SJSA1 (cell line): ENCODE data around the gene CSRP1. TPM values are rescaled to one million over a fixed set of nuclear protein-coding genes. Genes with fewer than 3 reads are reported as not detected.
A peak's percentile ranks its signal among the peaks of the same experiment; 100 is the strongest.
"Not testable (repeated sequence)": the region's sequence is repeated elsewhere in the genome, so short reads cannot be mapped to it uniquely, and the experiment has no call there.

Experiments used
- DNase-seq, 2 experiments: peaks; one replicate each; pipeline ENCODE4 v3.0.0-alpha.2; 2015 to 2020; ENCODE audit warnings: low spot score in 2 of 2, low read depth in 1 of 2
- H3K27ac ChIP-seq: fragments of 250-450 bp; sonication (Bioruptor Pico); 2 replicates; pipeline ENCODE4 v1.5.1; 2020; ENCODE audit warnings: mild to moderate bottlenecking, moderate library complexity
- H3K27me3 ChIP-seq: fragments of 250-450 bp; sonication (Bioruptor Pico); replicated peaks from 2 replicates; pipeline ENCODE4 v1.5.1; 2020; ENCODE audit warnings: mild to moderate bottlenecking, moderate library complexity
- H3K36me3 ChIP-seq: fragments of 250-450 bp; sonication (Bioruptor Pico); 2 replicates; pipeline ENCODE4 v1.5.1; 2020; ENCODE audit warnings: mild to moderate bottlenecking
- H3K4me1 ChIP-seq: fragments of 250-450 bp; sonication (Bioruptor Pico); replicated peaks from 2 replicates; pipeline ENCODE4 v1.6.1; 2021; ENCODE audit warnings: mild to moderate bottlenecking
- H3K4me3 ChIP-seq: fragments of 250-450 bp; sonication (Bioruptor Pico); 2 replicates; pipeline ENCODE4 v1.5.1; 2020; ENCODE audit warnings: mild to moderate bottlenecking
- H3K9me3 ChIP-seq: fragments of 250-450 bp; sonication (Bioruptor Pico); replicated peaks from 2 replicates; pipeline ENCODE4 v1.5.1; 2020; ENCODE audit warnings: mild to moderate bottlenecking
- total RNA-seq: library from RNA; depleted of rRNA; stranded (reverse); fragments of >200 nt; shearing (Covaris generic); gene quantifications from 2 replicates; pipeline ENCODE4 v1.2.3, GENCODE V29; 2014

The CSRP1 gene
- total RNA-seq, 1 experiment from 2014 or later, result 1,377 TPM

GRCh38 chr1:201501812-201502510 lies 5.0 kb downstream of the CSRP1 start:
- Histone ChIP-seq H3K9me3 (no peaks in the 10 kb centered on the region), H3K27me3 (no peaks in the 10 kb centered on the region), H3K4me3 (no peak overlapping the region), H3K27ac (peak overlapping the region; percentile 89; the same call in 1 of the 2 replicates), H3K4me1 (peaks cover 64% of the 10 kb centered on the region), H3K36me3 (peaks cover 80% of the 10 kb centered on the region)
- no peak for DNase-seq

GRCh38 chr1:201501144-201501543 lies 5.8 kb downstream of the CSRP1 start:
- Histone ChIP-seq H3K27me3 (no peaks in the 10 kb centered on the region), H3K36me3 (peaks cover 84% of the 10 kb centered on the region), H3K9me3 (no peaks in the 10 kb centered on the region), H3K27ac (no peak overlapping the region), H3K4me1 (peaks cover 63% of the 10 kb centered on the region), H3K4me3 (no peak overlapping the region)
- DNase-seq, result no peak

- Histone ChIP-seq H3K4me3 (no peak overlapping the region), H3K27ac (0 out of 2 replicates have a peak overlapping the region, but pooled peaks have one; percentile 10), H3K36me3 (peaks cover 86% of the 10 kb centered on the region), H3K9me3 (no peaks in the 10 kb centered on the region), H3K27me3 (no peaks in the 10 kb centered on the region), H3K4me1 (peaks cover 61% of the 10 kb centered on the region)
- no peak for DNase-seq
These were observed 6.2 kb downstream of the CSRP1 start for GRCh38 chr1:201500670-201501120.

GRCh38 chr1:201499795-201500669 lies 6.9 kb downstream of the CSRP1 start:
- no peaks in the 10 kb centered on the region for H3K27me3 ChIP-seq
- H3K9me3 ChIP-seq, result no peaks in the 10 kb centered on the region
- no peak for DNase-seq
- H3K36me3 ChIP-seq, result peaks cover 88% of the 10 kb centered on the region
- no peak overlapping the region for H3K4me3 ChIP-seq
- H3K27ac ChIP-seq, result 0 out of 2 replicates have a peak overlapping the region, but pooled peaks have one; percentile 10
- peaks cover 54% of the 10 kb centered on the region for H3K4me1 ChIP-seq

GRCh38 chr1:201499191-201499590 lies 7.7 kb downstream of the CSRP1 start:
- no peak overlapping the region for H3K4me3 ChIP-seq

GRCh38 chr1:201498621-201499020 lies 8.3 kb downstream of the CSRP1 start:
- peaks cover 40% of the 10 kb centered on the region for H3K4me1 ChIP-seq
- H3K4me3 ChIP-seq, result no peak overlapping the region
- H3K27me3 ChIP-seq, result no peaks in the 10 kb centered on the region
- peaks cover 90% of the 10 kb centered on the region for H3K36me3 ChIP-seq
- no peaks in the 10 kb centered on the region for H3K9me3 ChIP-seq
- H3K27ac ChIP-seq, result no peak overlapping the region
- no peak for DNase-seq

More at GRCh38 chr1:201499191-201499590, 7.7 kb downstream of the CSRP1 start:
- H3K4me1 ChIP-seq, result peaks cover 46% of the 10 kb centered on the region
- no peaks in the 10 kb centered on the region for H3K9me3 ChIP-seq
- no peaks in the 10 kb centered on the region for H3K27me3 ChIP-seq
- DNase-seq, result no peak
- H3K36me3 ChIP-seq, result peaks cover 89% of the 10 kb centered on the region
- H3K27ac ChIP-seq, result no peak overlapping the region

- H3K36me3 ChIP-seq, result peaks cover 92% of the 10 kb centered on the region
- no peak overlapping the region for H3K4me3 ChIP-seq
- no peak for DNase-seq
- H3K9me3 ChIP-seq, result no peaks in the 10 kb centered on the region
- H3K27me3 ChIP-seq, result no peaks in the 10 kb centered on the region
- H3K27ac ChIP-seq, result no peak overlapping the region
- H3K4me1 ChIP-seq, result peaks cover 34% of the 10 kb centered on the region
These were observed 8.9 kb downstream of the CSRP1 start for GRCh38 chr1:201497935-201498509.

- H3K27me3 ChIP-seq, result no peaks in the 10 kb centered on the region
- no peaks in the 10 kb centered on the region for H3K9me3 ChIP-seq
- H3K27ac ChIP-seq, result no peak overlapping the region
- H3K4me1 ChIP-seq, result peaks cover 33% of the 10 kb centered on the region
- H3K36me3 ChIP-seq, result peaks cover 92% of the 10 kb centered on the region
- no peak for DNase-seq
- no peak overlapping the region for H3K4me3 ChIP-seq
These were observed 10.6 kb downstream of the CSRP1 start for GRCh38 chr1:201496296-201496690.

GRCh38 chr1:201495551-201496295 lies 11.2 kb downstream of the CSRP1 start:
- Histone ChIP-seq H3K4me3 (no peak overlapping the region), H3K4me1 (peaks cover 31% of the 10 kb centered on the region), H3K27ac (no peak overlapping the region), H3K9me3 (no peaks in the 10 kb centered on the region), H3K27me3 (no peaks in the 10 kb centered on the region), H3K36me3 (peaks cover 90% of the 10 kb centered on the region)
- DNase-seq, result no peak

GRCh38 chr1:201493757-201494617 lies 12.9 kb downstream of the CSRP1 start:
- H3K27ac ChIP-seq, result no peak overlapping the region
- no peaks in the 10 kb centered on the region for H3K27me3 ChIP-seq
- peaks cover 86% of the 10 kb centered on the region for H3K36me3 ChIP-seq
- no peaks in the 10 kb centered on the region for H3K9me3 ChIP-seq
- no peak overlapping the region for H3K4me3 ChIP-seq
- H3K4me1 ChIP-seq, result peaks cover 34% of the 10 kb centered on the region
- no peak for DNase-seq

- H3K36me3 ChIP-seq, result peaks cover 86% of the 10 kb centered on the region
- not testable (repeated sequence) for H3K27ac ChIP-seq, H3K4me3 ChIP-seq, H3K9me3 ChIP-seq, H3K27me3 ChIP-seq, DNase-seq
- H3K4me1 ChIP-seq, result peaks cover 41% of the 10 kb centered on the region
These were observed 13.8 kb downstream of the CSRP1 start for GRCh38 chr1:201493026-201493656.

- H3K4me3 ChIP-seq, result no peak overlapping the region
- no peak overlapping the region for H3K27ac ChIP-seq
- H3K4me1 ChIP-seq, result peaks cover 41% of the 10 kb centered on the region
- H3K9me3 ChIP-seq, result no peaks in the 10 kb centered on the region
- no peak for DNase-seq
- peaks cover 90% of the 10 kb centered on the region for H3K36me3 ChIP-seq
- no peaks in the 10 kb centered on the region for H3K27me3 ChIP-seq
These were observed 14.9 kb downstream of the CSRP1 start for GRCh38 chr1:201491896-201492511.
